SK-N-SH treated with all-trans-retinoic acid at 6 μM for 48 hours (cell line): ENCODE results near the gene ASNS.
"Not testable (repeated sequence)": the region's sequence is repeated elsewhere in the genome, so short reads cannot be mapped to it uniquely, and the experiment has no call there.

Source experiments
- ARNTL ChIP-seq: fragments of 450-650 bp; formaldehyde crosslinking; IDR thresholded peaks from 2 replicates; pipeline ENCODE4 v1.5.0; 2020; ENCODE audit warnings: low read depth, mild to moderate bottlenecking, moderate library complexity, borderline replicate concordance
- ESRRG ChIP-seq: fragments of 250-450 bp; sonication (Bioruptor Pico); IDR thresholded peaks from 2 replicates; pipeline ENCODE4 v1.6.1; 2021; ENCODE audit warnings: mild to moderate bottlenecking
- RARB ChIP-seq: fragments of 250-450 bp; sonication (Bioruptor Pico); IDR thresholded peaks from 2 replicates; pipeline ENCODE4 v1.8.0; 2021; ENCODE audit warnings: mild to moderate bottlenecking, moderate library complexity
- TOX ChIP-seq: fragments of 250-450 bp; sonication (Bioruptor Pico); IDR thresholded peaks from 2 replicates; pipeline ENCODE4 v1.8.0; 2021; ENCODE audit warnings: mild to moderate bottlenecking, moderate library complexity, borderline replicate concordance
- ZC3H10 ChIP-seq: fragments of 250-450 bp; sonication (Bioruptor Pico); IDR thresholded peaks from 2 replicates; pipeline ENCODE4 v1.5.1; 2021; ENCODE audit warnings: mild to moderate bottlenecking, moderate library complexity
- ZNF565 ChIP-seq: fragments of 450-650 bp; formaldehyde crosslinking; conservative IDR thresholded peaks from 2 replicates; pipeline ENCODE4 v1.5.0; 2020; ENCODE audit warnings: low read depth, mild to moderate bottlenecking, moderate library complexity
- ZNF70 ChIP-seq: fragments of 450-650 bp; formaldehyde crosslinking; IDR thresholded peaks from 2 replicates; pipeline ENCODE4 v1.5.0; 2020; ENCODE audit warnings: mild to moderate bottlenecking, moderate library complexity
- TF ChIP-seq, protein P1 (sequence below): fragments of 250-450 bp; sonication (Bioruptor Pico); IDR thresholded peaks from 2 replicates; pipeline ENCODE4 v1.8.0; 2020; ENCODE audit warnings: mild to moderate bottlenecking, moderate library complexity, borderline replicate concordance
- TF ChIP-seq, protein P2 (sequence below): fragments of 250-450 bp; sonication (Bioruptor Pico); IDR thresholded peaks from 2 replicates; pipeline ENCODE4 v1.5.0; 2020; ENCODE audit warnings: mild to moderate bottlenecking, moderate library complexity

GRCh38 chr7:97912294-97912693 is 40.1 kb upstream of the ASNS start:
- TF ChIP-seq, protein P1, sequence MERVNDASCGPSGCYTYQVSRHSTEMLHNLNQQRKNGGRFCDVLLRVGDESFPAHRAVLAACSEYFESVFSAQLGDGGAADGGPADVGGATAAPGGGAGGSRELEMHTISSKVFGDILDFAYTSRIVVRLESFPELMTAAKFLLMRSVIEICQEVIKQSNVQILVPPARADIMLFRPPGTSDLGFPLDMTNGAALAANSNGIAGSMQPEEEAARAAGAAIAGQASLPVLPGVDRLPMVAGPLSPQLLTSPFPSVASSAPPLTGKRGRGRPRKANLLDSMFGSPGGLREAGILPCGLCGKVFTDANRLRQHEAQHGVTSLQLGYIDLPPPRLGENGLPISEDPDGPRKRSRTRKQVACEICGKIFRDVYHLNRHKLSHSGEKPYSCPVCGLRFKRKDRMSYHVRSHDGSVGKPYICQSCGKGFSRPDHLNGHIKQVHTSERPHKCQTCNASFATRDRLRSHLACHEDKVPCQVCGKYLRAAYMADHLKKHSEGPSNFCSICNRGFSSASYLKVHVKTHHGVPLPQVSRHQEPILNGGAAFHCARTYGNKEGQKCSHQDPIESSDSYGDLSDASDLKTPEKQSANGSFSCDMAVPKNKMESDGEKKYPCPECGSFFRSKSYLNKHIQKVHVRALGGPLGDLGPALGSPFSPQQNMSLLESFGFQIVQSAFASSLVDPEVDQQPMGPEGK, result not testable (repeated sequence)
- not testable (repeated sequence) for TF ChIP-seq ESRRG; ZNF70 (CRISPR knock-in tag); ZNF565 (CRISPR knock-in tag); TOX (CRISPR knock-in tag); ZC3H10 (CRISPR knock-in tag); ARNTL (CRISPR knock-in tag); RARB (CRISPR knock-in tag)
- TF ChIP-seq, protein P2, sequence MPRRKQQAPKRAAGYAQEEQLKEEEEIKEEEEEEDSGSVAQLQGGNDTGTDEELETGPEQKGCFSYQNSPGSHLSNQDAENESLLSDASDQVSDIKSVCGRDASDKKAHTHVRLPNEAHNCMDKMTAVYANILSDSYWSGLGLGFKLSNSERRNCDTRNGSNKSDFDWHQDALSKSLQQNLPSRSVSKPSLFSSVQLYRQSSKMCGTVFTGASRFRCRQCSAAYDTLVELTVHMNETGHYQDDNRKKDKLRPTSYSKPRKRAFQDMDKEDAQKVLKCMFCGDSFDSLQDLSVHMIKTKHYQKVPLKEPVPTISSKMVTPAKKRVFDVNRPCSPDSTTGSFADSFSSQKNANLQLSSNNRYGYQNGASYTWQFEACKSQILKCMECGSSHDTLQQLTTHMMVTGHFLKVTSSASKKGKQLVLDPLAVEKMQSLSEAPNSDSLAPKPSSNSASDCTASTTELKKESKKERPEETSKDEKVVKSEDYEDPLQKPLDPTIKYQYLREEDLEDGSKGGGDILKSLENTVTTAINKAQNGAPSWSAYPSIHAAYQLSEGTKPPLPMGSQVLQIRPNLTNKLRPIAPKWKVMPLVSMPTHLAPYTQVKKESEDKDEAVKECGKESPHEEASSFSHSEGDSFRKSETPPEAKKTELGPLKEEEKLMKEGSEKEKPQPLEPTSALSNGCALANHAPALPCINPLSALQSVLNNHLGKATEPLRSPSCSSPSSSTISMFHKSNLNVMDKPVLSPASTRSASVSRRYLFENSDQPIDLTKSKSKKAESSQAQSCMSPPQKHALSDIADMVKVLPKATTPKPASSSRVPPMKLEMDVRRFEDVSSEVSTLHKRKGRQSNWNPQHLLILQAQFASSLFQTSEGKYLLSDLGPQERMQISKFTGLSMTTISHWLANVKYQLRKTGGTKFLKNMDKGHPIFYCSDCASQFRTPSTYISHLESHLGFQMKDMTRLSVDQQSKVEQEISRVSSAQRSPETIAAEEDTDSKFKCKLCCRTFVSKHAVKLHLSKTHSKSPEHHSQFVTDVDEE (CRISPR knock-in tag), result not testable (repeated sequence)
